CD4-positive, alpha-beta T cell treated with Interleukin-15 for 1 hour (primary cell): ENCODE measurements around the gene LIN28B.
"Not testable (repeated sequence)": the region's sequence is repeated elsewhere in the genome, so short reads cannot be mapped to it uniquely, and the experiment has no call there.

Experiments used
- DNase-seq: peaks from one replicate; pipeline ENCODE4 v3.0.0-alpha.2; 2020

LIN28B gene

DNA sequence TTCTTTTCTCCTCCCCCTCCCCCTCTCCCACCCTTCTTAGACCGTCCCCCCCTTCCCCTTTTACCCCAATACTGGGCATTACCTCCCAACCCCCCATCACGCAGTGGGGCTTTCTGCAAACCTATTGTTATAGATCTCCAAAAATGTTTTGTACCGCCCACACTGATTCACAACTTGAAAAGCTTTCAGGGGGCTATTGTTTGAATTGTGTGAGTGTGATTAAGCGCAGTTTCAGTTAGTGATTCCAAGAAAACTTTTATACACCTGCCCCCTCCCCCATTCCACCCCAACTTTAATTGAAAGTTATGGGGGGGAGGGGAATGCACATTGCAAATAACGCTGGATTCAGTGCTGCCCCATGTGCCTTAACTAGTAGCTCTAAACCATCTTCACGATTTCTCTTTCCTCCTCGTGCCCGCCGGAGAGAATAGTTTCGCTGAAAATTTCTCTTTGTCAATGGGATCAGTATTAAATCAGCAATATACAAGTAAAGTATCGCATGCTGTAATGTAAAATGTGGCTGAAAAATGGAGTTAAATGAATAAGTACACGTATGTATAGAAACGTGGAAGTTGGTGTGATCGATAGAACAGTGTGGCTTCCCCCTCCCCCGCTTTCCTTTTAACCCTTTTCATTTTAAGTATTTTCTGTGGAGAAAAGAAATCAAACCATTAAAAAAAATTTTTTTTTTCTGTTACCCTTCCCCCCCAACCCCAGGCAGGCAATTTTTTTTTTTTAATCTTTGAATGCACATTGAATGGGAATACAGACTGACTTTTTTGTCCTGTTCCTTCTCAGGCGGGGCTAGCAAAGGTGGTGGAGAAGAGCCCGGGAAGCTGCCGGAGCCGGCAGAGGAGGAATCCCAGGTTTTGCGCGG lies 632 bp downstream of the LIN28B start:
- no peak for DNase-seq

DNA sequence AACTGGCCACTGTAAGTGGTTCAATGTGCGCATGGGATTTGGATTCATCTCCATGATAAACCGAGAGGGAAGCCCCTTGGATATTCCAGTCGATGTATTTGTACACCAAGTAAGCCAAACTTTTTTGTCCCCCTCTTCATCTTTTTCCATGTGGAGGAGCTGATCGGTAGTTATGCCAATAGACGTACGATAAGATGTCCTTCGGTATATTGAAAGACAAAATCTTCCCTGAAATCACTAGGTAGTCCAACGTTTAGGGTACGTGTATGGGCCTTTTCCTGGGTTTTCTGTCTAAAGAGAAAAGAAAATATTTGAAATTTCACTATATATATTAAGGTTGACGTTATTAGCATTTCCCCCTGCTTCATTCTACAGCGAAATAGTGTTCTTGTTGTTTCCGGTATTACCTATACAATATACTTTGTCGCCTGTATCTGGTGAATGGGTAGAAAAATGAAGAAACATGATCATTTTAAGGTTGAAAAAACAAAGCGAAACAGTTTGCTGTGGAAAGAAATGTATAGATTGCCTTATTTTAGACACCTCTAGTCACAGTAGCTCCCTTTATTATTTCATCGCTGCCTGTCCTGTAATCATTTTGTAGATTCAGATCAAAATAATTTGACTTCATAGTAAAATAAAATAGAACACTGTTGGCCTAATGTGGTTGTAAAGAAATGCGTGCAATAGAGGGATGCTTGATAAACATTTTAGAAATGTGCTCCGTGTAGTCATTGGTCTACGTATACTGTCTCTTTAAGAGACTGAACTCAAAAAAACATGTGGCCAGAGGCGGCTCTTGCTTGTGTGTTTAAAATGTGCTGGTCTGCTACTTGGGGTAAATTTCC lies 1.5 kb downstream of the LIN28B start:
- DNase-seq: no peak

DNA sequence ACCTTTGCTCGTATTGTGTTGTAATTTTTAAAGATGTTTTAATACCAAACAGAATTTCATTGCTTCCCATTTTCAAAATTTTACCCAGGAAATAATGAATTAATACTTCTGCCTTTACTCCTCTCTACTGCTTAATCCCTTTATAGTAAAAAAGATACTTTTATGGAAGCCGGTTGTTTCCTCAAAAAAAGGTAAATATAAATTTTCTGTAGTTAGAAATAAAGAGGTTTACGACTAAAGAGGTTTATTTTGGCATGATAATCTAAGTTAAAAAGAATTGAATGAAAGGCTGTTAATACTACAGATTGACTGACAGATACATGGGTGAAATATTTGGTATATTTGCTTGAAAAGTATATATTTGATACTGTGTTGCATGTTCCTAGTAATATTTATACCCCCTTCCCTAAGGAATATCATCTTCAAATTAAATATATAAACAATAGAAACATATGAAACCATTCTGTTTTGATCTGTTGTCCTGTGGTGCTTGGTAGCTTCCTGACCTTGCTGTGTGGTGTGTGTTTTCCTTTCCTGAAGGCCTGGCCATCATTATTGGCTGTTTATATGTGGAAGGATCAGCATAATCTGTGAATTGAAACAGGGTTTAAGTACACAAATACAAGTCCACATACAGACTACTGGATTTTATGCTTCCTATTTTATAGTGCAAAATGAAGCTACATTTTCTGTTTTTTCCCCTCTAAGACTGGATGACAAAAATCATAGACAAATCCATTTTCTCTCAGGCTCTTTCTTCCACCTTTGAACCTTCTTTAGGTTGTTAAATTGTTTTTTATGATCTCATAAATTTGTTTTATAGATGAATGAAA lies 2.3 kb downstream of the LIN28B start:
- no peak for DNase-seq

DNA sequence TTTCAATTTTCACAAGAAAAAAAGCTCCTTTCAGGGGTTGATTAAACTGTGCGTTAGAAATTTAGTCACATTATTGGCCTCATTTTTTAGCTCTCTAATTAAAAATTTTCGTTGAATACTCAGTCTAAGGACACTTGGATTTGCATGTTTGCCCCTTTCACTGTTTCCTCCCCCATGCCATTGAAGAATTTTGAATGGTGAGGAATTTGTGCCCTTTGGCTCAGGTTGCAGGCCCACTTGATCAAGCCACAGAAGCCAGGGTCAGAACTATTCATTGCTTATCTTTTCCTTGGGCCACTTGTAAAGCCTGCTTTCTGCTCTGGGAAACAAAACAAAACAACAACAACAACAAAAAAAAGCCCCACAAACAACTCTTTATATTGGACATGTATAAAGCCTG lies 12.2 kb downstream of the LIN28B start:
- no peak for DNase-seq

DNA sequence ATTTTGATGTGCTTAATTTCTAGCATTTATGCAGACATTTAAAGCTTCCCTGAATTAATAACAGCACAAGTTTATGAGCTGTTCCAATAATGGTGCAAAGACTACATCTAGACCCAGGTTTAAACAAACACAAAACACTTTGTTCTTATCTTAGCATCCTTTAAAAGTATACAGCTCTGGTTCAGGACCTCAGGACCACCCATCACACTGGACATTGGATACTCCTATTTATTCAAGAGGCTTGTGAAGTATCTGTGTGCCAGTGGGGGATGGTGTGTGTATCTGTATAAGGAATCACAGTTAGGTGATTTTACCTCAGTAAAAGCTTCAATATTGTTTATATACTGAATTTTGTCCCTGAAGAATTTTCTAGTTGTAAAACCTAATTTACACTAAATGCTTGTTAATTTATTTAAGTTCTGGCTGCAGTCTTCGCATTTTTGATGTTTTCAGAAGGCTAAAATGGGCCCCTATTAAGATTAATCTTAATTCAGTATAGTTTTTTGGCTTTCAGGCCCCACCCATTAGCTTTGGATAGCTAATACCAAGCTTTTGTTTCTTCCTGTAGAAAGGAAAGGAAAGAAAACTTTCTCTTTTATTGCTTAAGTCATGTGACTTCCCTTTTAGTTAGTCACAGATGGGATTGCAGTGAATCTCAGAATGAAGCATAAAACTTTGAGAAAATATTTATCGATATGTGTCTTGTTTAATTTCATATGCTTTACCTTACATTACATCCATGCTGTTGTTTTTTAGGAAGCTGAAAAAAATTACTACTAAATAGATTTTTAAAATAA lies 13.1 kb downstream of the LIN28B start:
- DNase-seq: no peak

DNA sequence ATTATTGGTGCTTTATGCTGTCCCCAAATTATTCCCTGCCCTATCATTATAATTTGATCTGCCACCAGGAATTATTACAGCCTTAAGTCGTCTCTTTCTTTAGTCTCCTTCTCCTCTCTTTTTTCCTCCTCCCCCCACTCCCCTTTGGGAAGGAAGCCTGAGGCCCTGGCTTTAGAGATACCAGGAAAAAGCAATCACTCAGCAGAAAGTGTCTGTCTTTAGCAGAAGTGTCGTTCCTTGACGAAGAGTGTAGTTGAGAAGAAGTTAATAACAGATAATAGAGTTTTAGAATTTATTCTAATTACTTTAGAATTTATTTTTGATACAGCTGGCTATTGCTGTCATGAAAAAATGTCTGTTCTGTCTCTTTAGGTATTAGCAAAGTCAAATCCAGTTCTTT lies 16.5 kb downstream of the LIN28B start:
- no peak for DNase-seq

DNA sequence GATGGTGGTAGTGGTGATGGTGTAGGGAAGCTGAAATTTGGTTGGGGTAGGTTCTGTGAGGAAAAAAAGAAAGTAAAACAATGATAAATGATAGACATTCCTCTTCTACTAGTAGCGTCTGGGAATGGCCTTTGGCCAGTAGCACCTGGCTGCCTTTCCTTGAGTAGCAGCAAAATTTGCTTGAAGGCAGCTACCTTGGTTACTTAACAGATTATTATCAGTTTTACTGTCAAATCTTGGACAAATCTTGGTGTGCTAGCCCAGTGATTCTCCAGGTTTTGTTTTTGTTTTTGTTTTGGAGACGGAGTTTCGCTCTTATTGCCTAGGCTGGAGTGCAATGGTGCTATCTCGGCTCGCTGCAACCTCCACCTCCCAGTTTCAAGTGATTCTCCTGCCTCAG lies 26.4 kb downstream of the LIN28B start:
- no peak for DNase-seq

DNA sequence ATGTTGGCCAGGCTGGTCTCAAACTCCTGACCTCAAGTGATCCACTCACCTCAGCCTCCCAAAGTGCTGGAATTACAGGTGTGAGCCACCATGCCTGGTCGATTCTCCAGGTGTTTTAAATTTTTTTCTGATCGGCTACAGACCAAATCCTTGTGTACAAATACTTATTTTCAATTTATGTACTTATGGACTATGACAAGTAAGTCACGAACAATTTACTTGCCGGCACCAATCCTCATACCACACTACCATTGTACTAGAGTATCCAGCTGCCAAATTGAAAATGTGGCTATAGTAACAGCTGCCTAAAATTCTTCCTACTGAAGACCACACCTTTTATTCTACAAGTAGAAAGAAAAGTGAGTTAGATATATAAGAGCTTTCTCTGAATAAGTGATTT lies 26.9 kb downstream of the LIN28B start:
- no peak for DNase-seq

DNA sequence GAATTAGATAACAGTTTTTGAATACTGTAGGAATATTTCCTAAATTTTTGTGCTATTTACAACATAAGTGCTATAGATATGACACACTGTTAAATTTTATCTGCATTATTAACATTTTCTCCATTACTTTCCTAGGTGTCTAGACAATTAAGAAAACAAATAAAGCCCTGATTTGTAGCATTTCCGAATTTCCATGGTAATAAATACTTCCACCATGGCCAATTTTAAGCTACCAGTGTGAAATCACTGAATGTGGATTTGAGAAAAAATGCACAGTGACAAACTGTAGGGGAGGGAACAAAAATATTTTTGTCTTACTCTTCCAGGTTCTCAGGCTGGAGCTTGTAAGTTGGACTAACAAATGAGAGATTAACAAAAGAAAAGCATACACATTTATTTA lies 27.9 kb downstream of the LIN28B start:
- no peak for DNase-seq

DNA sequence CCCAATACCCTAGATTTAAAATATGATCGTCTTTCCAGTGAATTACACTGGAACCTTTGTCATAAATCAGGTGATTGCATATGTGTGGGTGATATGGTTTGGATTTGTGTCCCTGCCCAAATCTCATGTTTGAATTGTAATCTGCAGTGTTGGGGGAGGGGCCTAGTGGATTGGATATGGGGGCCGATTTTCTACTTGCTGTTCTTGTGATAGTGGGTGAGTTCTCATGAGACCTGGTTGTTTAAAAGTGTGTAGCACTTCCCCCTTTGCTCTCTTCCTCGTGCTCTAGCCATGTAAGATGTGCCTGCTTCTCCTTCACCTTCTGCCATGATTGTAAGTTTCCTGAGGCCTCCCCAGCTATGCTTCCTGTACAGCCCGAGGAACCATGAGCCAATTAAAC lies 29.0 kb downstream of the LIN28B start:
- DNase-seq: not testable (repeated sequence)

DNA sequence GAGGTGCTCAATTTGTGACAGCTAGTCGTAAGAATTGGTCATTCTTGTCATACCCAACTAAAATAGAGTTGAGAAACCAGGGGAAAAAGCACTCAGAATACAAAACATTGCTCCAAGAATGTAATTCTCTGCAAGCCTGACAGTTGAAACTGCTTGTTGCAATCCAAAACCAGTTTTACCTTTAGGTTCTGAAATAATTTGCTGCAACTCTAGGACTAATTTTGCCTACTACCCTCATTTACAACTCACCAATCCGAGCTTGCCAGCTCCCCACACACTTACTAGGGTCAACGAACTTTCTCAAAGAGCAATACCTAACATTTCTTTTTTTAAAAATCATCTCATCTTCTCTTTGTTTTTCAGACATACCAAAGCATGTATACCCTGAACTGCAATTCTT lies 29.7 kb downstream of the LIN28B start:
- no peak for DNase-seq

DNA sequence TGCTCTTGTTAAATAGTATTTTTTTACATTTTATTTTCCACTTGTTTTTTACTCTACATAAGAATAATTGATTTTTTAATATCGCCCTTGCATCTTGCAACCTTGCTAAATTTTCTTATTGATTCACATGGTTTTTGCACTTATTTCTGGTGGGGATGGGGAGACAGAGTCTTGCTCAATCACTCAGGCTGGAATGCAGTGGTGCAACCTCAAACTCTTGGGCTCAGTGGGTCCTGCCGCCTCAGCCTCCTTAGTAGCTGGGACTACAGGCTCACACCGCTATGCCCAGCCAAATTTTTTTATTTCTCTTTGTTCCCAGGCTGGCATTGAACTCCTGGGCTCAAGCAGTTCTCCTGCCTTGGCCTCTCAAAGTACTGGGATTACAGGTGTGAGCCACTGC lies 30.3 kb downstream of the LIN28B start:
- no peak for DNase-seq

DNA sequence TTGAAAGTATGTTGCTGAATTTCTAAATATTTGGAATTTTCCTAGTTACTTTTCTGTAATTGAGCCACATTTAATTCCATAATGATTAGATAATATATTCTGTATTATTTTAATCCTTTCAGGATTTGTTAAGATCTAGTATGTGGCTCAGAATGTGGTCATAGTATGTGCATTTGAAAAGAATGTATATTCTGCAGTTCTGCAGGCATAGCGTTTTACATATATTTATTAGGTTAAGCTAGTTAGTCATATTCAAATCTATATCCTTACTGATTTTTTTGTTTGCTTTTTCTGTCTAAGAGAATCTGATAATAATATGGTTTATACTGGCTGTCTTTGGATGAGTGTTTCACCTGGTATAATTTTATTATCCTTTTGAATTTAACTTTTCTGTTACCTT lies 33.2 kb downstream of the LIN28B start:
- no peak for DNase-seq

DNA sequence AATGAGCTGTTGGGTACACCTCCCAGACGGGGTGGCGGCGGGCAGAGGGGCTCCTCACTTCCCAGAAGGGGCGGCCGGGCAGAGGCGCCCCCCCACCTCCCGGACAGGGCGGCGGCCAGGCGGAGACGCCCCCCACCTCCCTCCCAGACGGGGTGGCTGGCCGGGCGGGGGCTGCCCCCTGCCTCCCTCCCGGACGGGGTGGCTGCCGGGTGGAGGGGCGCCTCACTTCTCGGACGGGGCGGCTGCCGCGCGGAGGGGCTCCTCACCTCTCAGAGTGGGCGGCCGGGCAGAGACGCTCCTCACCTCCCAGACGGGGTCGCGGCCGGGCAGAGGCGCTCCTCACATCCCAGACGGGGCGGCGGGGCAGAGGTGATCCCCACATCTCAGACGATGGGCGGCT lies 34.2 kb downstream of the LIN28B start:
- DNase-seq: not testable (repeated sequence)

DNA sequence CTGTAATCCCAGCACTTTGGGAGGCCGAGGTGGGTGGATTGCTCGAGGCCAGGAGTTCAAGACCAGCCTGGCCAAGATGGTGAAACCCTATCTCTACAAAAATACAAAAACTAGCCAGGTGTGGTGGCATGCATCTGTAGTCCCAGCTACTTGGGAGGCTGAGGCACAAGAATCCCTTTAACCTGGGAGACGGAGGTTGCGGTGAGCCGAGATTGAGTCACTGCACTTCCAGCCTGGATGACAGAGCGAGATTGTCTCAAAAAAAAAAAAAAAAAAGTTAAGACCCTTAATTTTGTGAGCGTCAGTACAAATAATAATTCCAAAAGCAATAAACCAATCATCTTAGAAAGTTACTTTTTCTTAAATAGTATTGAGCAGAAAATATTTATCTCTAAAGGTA lies 36.7 kb downstream of the LIN28B start:
- not testable (repeated sequence) for DNase-seq

DNA sequence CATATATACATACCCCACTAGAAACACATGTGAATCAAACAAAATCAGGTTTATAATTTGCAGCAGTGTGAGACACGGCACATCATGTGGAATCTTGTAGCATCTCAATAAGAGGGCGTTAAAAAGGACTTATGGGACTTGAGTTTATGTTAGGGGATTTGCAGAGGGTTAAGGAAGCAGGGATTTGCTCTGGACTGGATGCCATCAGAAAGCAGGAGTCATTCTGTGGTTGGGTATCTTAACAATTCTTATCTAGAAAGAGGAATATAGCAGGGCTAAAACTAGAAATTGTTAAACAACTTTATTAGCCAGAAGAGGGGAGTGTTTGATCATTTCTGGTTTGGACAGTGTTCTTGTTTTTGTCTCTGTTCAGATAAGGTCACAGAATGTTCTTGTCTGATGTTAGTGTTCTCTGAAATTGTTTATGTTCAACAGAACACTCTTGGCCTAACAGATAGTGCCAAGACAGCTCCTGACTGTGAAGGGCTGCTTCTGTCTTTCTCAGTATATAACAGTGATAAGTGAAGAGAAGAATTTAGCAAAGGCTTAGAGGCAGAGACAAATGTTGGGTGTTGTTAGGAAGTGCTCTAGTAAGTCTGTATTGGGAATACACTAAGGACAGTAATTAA lies 39.2 kb downstream of the LIN28B start:
- DNase-seq: no peak

DNA sequence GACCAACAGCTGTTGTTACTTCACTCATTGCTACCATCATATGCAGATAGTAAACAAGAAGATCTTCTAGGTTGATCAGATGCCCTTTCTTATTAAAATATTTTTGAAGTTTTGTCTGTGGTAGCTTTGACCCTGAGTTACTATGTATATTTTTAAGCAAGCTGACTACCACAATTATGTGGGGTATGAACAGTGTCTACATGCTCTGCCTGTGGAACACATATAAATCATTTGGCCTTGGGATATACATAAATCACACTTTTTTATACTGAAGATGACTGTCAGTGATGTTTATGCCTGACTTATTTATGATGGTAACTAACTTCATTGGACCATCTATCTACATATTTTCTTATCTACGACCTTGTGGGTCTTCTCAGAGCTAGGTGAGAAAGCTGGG lies 44.2 kb downstream of the LIN28B start:
- DNase-seq: no peak

DNA sequence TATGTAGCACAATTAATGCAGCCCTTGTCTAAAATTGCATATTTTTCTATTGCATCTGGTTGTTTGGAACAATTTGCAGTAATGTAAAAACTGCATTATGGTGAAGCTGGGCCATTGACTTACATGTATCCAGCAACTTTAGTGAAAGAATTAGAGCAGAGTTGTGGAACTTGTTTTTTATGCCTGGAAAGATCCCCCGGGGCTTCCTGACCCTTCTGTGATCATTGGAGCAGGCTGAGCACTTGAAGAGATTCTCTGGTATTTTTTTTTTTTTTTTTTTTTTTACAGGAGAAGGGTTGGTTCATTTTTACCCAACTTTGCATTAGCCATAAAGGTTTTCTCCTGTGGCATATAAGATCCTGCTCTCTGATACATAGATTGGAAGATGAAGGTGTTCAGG lies 45.0 kb downstream of the LIN28B start:
- DNase-seq: no peak

DNA sequence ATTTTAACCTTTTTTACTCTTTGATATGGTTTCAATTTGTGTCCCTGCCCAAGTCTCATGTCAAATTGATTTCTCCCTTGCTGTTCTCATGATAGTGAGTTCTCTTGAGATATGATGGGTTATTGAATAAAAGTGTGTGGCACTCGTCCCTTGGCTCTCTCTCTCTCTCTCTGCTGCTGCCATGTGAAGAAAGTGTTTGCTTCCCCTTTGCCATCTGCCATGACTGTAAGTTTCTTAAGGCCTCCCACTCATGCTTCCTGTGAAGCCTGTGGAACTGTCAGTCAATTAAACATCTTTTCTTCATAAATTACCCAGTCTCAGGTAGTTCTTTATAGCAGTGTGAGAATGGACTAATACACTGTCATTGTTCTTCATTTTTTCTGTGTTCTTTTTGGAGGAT lies 48.5 kb downstream of the LIN28B start:
- DNase-seq: no peak

DNA sequence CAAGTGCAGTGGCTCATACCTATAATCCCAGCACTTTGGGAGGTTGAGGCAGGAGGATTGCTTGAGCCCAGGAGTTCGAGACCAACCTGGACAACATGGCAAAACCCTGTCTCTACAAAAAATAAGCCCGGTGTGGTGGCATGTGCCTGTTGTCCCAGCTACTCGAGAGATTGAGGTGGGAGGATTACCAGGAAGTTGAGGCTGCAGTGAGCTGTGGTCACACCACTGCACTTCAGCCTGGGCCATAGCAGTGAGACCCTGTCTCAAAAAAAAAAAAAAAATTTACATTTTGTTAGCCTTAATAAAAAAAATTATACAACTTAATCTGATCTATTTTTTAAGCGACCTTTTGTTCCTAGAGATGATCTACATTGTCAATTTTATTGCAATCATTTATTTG lies 56.6 kb downstream of the LIN28B start:
- not testable (repeated sequence) for DNase-seq

DNA sequence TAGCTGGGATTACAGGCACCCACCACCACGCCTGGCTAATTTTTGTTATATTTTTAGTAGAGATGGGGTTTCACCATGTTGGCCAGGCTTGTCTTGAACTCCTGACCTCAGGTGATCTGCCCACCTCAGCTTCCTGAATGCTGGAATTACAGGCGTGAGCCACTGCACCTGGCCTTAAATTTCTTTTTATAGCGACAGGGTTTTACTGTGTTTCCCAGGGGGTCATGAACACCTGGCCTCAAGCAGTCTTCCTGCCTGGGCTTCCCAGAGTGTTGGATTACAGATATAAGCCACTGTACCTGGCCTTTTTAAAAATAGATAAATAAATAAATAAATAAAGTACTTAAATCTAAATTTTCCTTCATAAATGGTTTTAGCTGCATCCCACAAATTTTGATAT lies 57.5 kb downstream of the LIN28B start:
- no peak for DNase-seq

DNA sequence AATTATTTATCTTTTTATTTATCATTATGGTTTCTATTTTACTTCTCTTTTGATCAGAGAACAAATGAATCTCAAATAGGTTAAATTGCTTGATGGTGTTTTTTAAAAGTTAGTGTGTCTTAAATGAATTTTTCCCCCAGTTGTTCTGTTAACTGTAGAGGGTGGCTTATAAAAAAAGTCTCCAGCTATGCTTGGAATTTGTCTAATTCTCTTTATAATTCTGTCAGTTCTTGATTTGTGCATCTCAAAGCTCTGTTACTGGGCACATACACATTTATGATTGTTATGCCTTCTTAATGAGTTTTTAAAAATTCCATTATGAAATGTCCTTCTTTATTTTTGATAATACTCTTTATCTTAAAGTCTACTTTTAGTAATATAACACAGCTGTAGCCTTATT lies 58.0 kb downstream of the LIN28B start:
- DNase-seq: no peak
